Pancreas (tissue), 10 donors: ENCODE data around the gene PEMT. TPM values are rescaled to one million over a fixed set of nuclear protein-coding genes. Genes with fewer than 3 reads are reported as not detected.
"Not testable (repeated sequence)": the region's sequence is repeated elsewhere in the genome, so short reads cannot be mapped to it uniquely, and the experiment has no call there.

Source experiments
- ATAC-seq, 4 donors: fragments of 200-7000 bp; cut with Tn5 transposase; one replicate each; pipeline versions ENCODE4 v1.8.0 to v1.9.1; 2020; ENCODE audit warnings: mild to moderate bottlenecking in 4 of 4, moderate library complexity in 4 of 4
- DNase-seq, 6 donors: peaks; one replicate each; pipeline ENCODE4 v3.0.0-alpha.2; 2020
- FAIRE-seq: peaks from 2 replicates; lab custom pipeline; 2012; peaks lifted over from hg19 to GRCh38; lab: Jason Lieb, UNC
- H3K27ac ChIP-seq, 4 donors: fragments of 200-600 bp; sonication (generic); 1 replicate in 3 of 4; 2 replicates in 1 of 4; pipeline versions ENCODE4 v1.5.0 to v1.8.0; 2020
- H3K27me3 ChIP-seq, 4 donors: fragments of 200-600 bp; one replicate each; pipeline ENCODE4 v1.8.0; 2021
- H3K36me3 ChIP-seq, 3 donors: fragments of 200-600 bp; sonication (generic) in 1 of 3; one replicate each; pipeline versions ENCODE4 v1.5.0 to v1.8.0; 2020 to 2021
- H3K4me1 ChIP-seq, 3 donors: fragments of 200-600 bp; one replicate each; pipeline ENCODE4 v1.8.0; 2021
- H3K4me3 ChIP-seq, 4 donors: fragments of 200-600 bp; sonication (generic) in 2 of 4; one replicate each; pipeline versions ENCODE4 v1.5.0 to v1.8.0; 2020 to 2021
- H3K9me3 ChIP-seq, 4 donors: fragments of 200-600 bp; one replicate each; pipeline ENCODE4 v1.8.0; 2021
- WGBS, 2 donors: extraction: QIAGEN DNeasy Blood & Tissue Kit; methylation state at CpG; one replicate each; pipeline ENCODE4 v1.1.7; 2013; 5-methylcytosine and 5-hydroxymethylcytosine counted together
- intact Hi-C, 3 donors: fragments of 100-400 bp; cut with DNase I; formaldehyde crosslinking; loops; one replicate each; pipeline versions ENCODE4 v1.11.1 to v1.14.2; 2022
- polyA plus RNA-seq, 2 donors: library from polyadenylated mRNA; stranded (reverse); fragments of 200-250 nt; gene quantifications; one replicate each; pipeline ENCODE4 v1.2.3, GENCODE V29; 2013
- total RNA-seq, 6 donors: library from RNA; stranded (reverse); fragmentation: NEBNext Ultra II Directional in 4 of 6; extraction: Animal tissue kit (Norgen Biotek cat#: 25700) in 4 of 6; gene quantifications; one replicate each; pipeline versions ENCODE4 v1.2.1 to v1.2.4, GENCODE V29; 2021 to 2023
- TF ChIP-seq, protein P1 (sequence below), 4 donors: fragments of 200-600 bp; sonication (generic) in 3 of 4; IDR thresholded peaks; one replicate each; pipeline versions ENCODE4 v1.5.0 to v1.8.0; 2021; ENCODE audit warnings: antibody characterized with exemption in 4 of 4
- donor health status: healthy with polysubstance abuse.
- donor health status: DM: no; HTN: no; CAD: no; lungs with moderate emphysema.
- donor health status: DM: no; HTN: no; CAD: no.
- donor health status: control.
- donor health status: control.
- donor health status: Bipolar disorder and iron deficiency.
- donor health status: DM: yes; HTN: yes; CAD: no.
- donor health status: DM: no; HTN: no; CAD: no.
- donor health status: DM: no; HTN: no; CAD: no.
- donor health status: DM: yes; HTN: yes; CAD: no.

PEMT gene
- total and polyA plus RNA-seq, 8 donors = 14.8 to 109 (median 24.6) TPM

GRCh38 chr17:17467720-17468119 is 123.8 kb downstream of the PEMT start:
- intact Hi-C loops = no loop called here
- TF ChIP-seq, protein P1, sequence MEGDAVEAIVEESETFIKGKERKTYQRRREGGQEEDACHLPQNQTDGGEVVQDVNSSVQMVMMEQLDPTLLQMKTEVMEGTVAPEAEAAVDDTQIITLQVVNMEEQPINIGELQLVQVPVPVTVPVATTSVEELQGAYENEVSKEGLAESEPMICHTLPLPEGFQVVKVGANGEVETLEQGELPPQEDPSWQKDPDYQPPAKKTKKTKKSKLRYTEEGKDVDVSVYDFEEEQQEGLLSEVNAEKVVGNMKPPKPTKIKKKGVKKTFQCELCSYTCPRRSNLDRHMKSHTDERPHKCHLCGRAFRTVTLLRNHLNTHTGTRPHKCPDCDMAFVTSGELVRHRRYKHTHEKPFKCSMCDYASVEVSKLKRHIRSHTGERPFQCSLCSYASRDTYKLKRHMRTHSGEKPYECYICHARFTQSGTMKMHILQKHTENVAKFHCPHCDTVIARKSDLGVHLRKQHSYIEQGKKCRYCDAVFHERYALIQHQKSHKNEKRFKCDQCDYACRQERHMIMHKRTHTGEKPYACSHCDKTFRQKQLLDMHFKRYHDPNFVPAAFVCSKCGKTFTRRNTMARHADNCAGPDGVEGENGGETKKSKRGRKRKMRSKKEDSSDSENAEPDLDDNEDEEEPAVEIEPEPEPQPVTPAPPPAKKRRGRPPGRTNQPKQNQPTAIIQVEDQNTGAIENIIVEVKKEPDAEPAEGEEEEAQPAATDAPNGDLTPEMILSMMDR (IDR thresholded peaks at IDR 0.05) = no peak
- H3K4me1 ChIP-seq = peaks cover 0 to 5% (median 0%) of the 10 kb centered on the region in 3 donors
- H3K36me3 ChIP-seq = no peaks in the 10 kb centered on the region
- H3K9me3 ChIP-seq = no peaks in the 10 kb centered on the region
- DNase-seq (no peak), FAIRE-seq (no peak), ATAC-seq (peak; percentile 37 to 60 (median 42))
- WGBS, 2 donors = 32 to 35% methylated on average over 5 of the region's 5 CpGs
- no peak overlapping the region for H3K4me3 ChIP-seq
- no peaks in the 10 kb centered on the region for H3K27me3 ChIP-seq
- peak overlapping the region in 3 of 4 donors; percentile 8 to 48 (median 48) for H3K27ac ChIP-seq

DNA sequence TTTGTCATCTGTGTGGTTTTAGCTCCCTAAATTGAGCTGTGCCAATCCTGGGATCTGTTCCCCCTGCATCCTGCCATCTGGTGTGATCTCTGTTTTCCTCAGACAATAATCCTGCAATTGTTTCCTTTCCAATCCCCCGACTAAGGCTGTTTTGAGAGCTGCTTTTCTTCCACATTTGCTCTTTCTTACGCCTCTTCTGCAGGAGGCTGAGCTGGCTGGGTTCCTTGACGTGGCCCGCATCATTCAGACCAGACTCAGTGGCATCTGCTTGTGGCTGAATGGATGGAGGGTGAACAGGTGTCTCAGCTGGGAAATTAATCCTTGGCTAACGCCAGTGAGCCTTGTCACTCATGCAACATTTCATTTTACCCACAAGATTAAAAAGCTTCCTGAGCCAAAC is 124.5 kb downstream of the PEMT start:
- Histone ChIP-seq H3K36me3 (no peaks in the 10 kb centered on the region), H3K9me3 (no peaks in the 10 kb centered on the region), H3K4me3 (no peak overlapping the region), H3K4me1 (peaks cover 0 to 5% (median 0%) of the 10 kb centered on the region in 3 donors), H3K27ac (no peak overlapping the region), H3K27me3 (no peaks in the 10 kb centered on the region)
- ATAC-seq (no peak), FAIRE-seq (no peak), DNase-seq (no peak)
- intact Hi-C loops = no loop called here
- 83 to 84% methylated on average over 5 of the region's 5 CpGs for WGBS, 2 donors
- TF ChIP-seq, protein P1 (IDR thresholded peaks at IDR 0.05) = no peak

- ATAC-seq = no peak
- intact Hi-C loops = no loop called here
- peaks cover 0 to 5% (median 0%) of the 10 kb centered on the region in 3 donors for H3K4me1 ChIP-seq
- no peaks in the 10 kb centered on the region for H3K27me3 ChIP-seq
- H3K9me3 ChIP-seq = no peaks in the 10 kb centered on the region
- no peak for DNase-seq
- H3K36me3 ChIP-seq = no peaks in the 10 kb centered on the region
- WGBS, 2 donors = 60 to 75% methylated on average over 5 of the region's 5 CpGs
- no peak for FAIRE-seq
- no peak overlapping the region for H3K27ac ChIP-seq
- TF ChIP-seq, protein P1 (IDR thresholded peaks at IDR 0.05) = no peak
- H3K4me3 ChIP-seq = no peak overlapping the region
Measured at GRCh38 chr17:17466511-17466910, 125.0 kb downstream of the PEMT start.

DNA sequence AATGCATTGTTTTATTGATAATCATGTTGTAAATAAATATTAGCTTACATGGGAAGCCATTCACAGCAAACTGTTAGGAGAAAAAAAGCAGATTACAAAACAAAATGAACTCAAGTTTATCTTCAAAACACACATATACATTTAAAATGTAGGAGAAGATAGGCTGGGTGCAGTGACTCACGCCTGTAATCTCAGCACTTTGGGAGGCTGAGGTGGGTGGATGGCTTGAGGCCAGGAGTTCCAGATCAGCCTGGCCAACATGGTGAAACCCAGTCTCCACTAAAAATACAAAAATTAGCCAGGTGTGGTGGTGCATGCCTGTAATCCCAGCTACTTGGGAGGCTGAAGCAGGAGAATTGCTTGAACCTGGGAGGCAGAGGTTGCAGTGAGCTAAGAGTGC is 125.6 kb downstream of the PEMT start:
- FAIRE-seq, H3K4me3 ChIP-seq, H3K4me1 ChIP-seq, H3K9me3 ChIP-seq, H3K27me3 ChIP-seq, ATAC-seq, DNase-seq, H3K36me3 ChIP-seq, intact Hi-C loops, H3K27ac ChIP-seq: not testable (repeated sequence)
- WGBS, 2 donors = 49 to 60% methylated on average over 1 of the region's 1 CpG

DNA sequence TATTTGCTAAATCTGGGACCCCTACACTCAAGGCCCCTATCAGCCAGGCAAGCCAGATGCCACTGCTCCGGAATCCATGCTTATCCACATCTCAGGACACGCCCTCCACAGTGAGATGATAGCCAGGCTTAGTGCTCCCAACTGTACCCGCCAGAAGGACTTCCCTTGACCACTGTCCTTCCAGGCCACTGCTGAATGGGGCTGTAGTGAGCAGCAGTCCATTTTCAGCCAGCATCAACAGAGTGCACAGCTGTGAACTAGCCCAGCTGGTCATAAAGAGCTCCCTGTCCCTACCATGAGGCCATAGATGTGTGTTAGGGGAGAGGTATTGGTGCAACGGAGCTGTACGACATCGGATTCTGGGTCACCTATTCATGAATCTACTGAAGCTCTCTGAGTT is 127.7 kb downstream of the PEMT start:
- Histone ChIP-seq H3K36me3 (no peaks in the 10 kb centered on the region), H3K4me3 (no peak overlapping the region), H3K4me1 (peaks cover 0 to 2% (median 0%) of the 10 kb centered on the region in 3 donors), H3K9me3 (no peaks in the 10 kb centered on the region), H3K27me3 (no peaks in the 10 kb centered on the region), H3K27ac (no peak overlapping the region)
- DNase-seq (no peak), ATAC-seq (no peak), FAIRE-seq (no peak)
- intact Hi-C loops = no loop called here
- TF ChIP-seq, protein P1 (IDR thresholded peaks at IDR 0.05) = no peak
- WGBS, 2 donors = 68 to 70% methylated on average over 6 of the region's 6 CpGs
